CD14-positive monocyte (primary cell): Measurements from ENCODE around the gene GK. TPM values are rescaled to one million over a fixed set of nuclear protein-coding genes. Genes with fewer than 3 reads are reported as not detected.

Source experiments
- DNase-seq, 3 donors: peaks; one replicate each; pipeline ENCODE4 v3.0.0-alpha.2; 2011 to 2022
- H2AFZ ChIP-seq: 2 replicates; pipeline ENCODE4 v1.6.0; 2012; ENCODE audit warnings: mild to moderate bottlenecking, low read depth, low read length, inconsistent platforms; ENCODE audit not compliant: insufficient read depth, poor library complexity, severe bottlenecking
- H3K27ac ChIP-seq, 2 donors: 1 replicate in 1 of 2; 2 replicates in 1 of 2; pipeline ENCODE4 v1.5.1; 2012 to 2013; ENCODE audit warnings: low read length in 2 of 2, control low read depth in 1 of 2, inconsistent platforms in 1 of 2, low read depth in 1 of 2, mild to moderate bottlenecking in 1 of 2
- H3K27me3 ChIP-seq, 2 donors: one replicate each; pipeline versions ENCODE4 v1.6.0 to v1.6.1; 2011 to 2013; ENCODE audit warnings: low read length in 2 of 2; ENCODE audit not compliant: control insufficient read depth in 2 of 2, insufficient read depth in 2 of 2
- H3K36me3 ChIP-seq, 2 donors: replicated peaks in 1 of 2; 1 replicate in 1 of 2; 2 replicates in 1 of 2; pipeline versions ENCODE4 v1.5.1 to v1.6.1; 2012 to 2013; ENCODE audit warnings: low read length in 2 of 2, control low read depth in 1 of 2, inconsistent platforms in 1 of 2, mild to moderate bottlenecking in 1 of 2; ENCODE audit not compliant: insufficient read depth in 2 of 2, control insufficient read depth in 1 of 2
- H3K4me1 ChIP-seq, 2 donors: 1 replicate in 1 of 2; 2 replicates in 1 of 2; pipeline versions ENCODE4 v1.5.1 to v1.6.1; 2012 to 2013; ENCODE audit warnings: low read length in 2 of 2, control low read depth in 1 of 2, inconsistent platforms in 1 of 2, mild to moderate bottlenecking in 1 of 2, moderate library complexity in 1 of 2; ENCODE audit not compliant: insufficient read depth in 2 of 2, control insufficient read depth in 1 of 2
- H3K4me2 ChIP-seq: replicated peaks from 2 replicates; pipeline ENCODE3; 2012; ENCODE audit warnings: low read length, moderate library complexity, mild to moderate bottlenecking; ENCODE audit not compliant: poor library complexity, severe bottlenecking; ENCODE audit errors: extremely low read depth
- H3K4me3 ChIP-seq, 3 experiments: fragments of 200-600 bp in 1 of 3; sonication (generic) in 1 of 3; replicated peaks in 1 of 3; 1 replicate in 2 of 3; 2 replicates in 1 of 3; pipeline ENCODE4 v1.5.1; 2011 to 2013; ENCODE audit warnings: low read length in 3 of 3, mild to moderate bottlenecking in 3 of 3, control low read depth in 2 of 3, low read depth in 2 of 3, inconsistent platforms in 1 of 3, moderate library complexity in 1 of 3
- H3K79me2 ChIP-seq: 2 replicates; pipeline ENCODE4 v1.6.0; 2012; ENCODE audit warnings: mild to moderate bottlenecking, control low read depth, inconsistent platforms, low read length, moderate library complexity; ENCODE audit not compliant: insufficient read depth
- H3K9ac ChIP-seq: 2 replicates; pipeline ENCODE4 v1.6.0; 2017; ENCODE audit warnings: low read length, mild to moderate bottlenecking; ENCODE audit not compliant: insufficient read depth, poor library complexity, severe bottlenecking
- H3K9me3 ChIP-seq, 2 donors: replicated peaks in 1 of 2; 1 replicate in 1 of 2; 2 replicates in 1 of 2; pipeline versions ENCODE4 v1.5.1 to v1.6.1; 2012 to 2013; ENCODE audit warnings: low read length in 2 of 2, control low read depth in 1 of 2; ENCODE audit not compliant: control insufficient read depth in 1 of 2, insufficient read depth in 1 of 2
- H4K20me1 ChIP-seq: 2 replicates; pipeline ENCODE4 v1.6.0; 2012; ENCODE audit warnings: mild to moderate bottlenecking, low read length, control low read depth, moderate library complexity; ENCODE audit not compliant: insufficient read depth
- H3K27ac Mint-ChIP-seq, 7 donors: one replicate each; pipeline ENCODE4 v1.8.0; 2020; ENCODE audit warnings: mild to moderate bottlenecking in 7 of 7, mixed read lengths in 7 of 7, moderate library complexity in 6 of 7, inconsistent platforms in 2 of 7
- H3K27me3 Mint-ChIP-seq, 3 donors: one replicate each; pipeline ENCODE4 v1.8.0; 2021 to 2022; ENCODE audit warnings: low read depth in 3 of 3, mild to moderate bottlenecking in 3 of 3, mixed read lengths in 3 of 3, moderate library complexity in 3 of 3, inconsistent platforms in 1 of 3
- H3K36me3 Mint-ChIP-seq, 2 donors: one replicate each; pipeline ENCODE4 v1.8.0; 2020; ENCODE audit warnings: mixed read lengths in 2 of 2, inconsistent platforms in 1 of 2, mild to moderate bottlenecking in 1 of 2
- H3K4me1 Mint-ChIP-seq: one replicate; pipeline ENCODE4 v1.8.0; 2020; ENCODE audit warnings: mild to moderate bottlenecking, mixed read lengths
- H3K4me3 Mint-ChIP-seq, 2 donors: one replicate each; pipeline ENCODE4 v1.8.0; 2020; ENCODE audit warnings: mild to moderate bottlenecking in 2 of 2, mixed read lengths in 2 of 2, moderate library complexity in 1 of 2
- H3K9me3 Mint-ChIP-seq, 7 donors: one replicate each; pipeline ENCODE4 v1.8.0; 2020 to 2022; ENCODE audit warnings: mixed read lengths in 7 of 7, mild to moderate bottlenecking in 6 of 7, moderate library complexity in 6 of 7, inconsistent platforms in 2 of 7
- CTCF ChIP-seq: fragments of 200-600 bp; IDR thresholded peaks from one replicate; pipeline ENCODE4 v1.8.0; 2022; ENCODE audit warnings: antibody characterized with exemption, mild to moderate bottlenecking
- WGBS: methylation state at CpG from one replicate; pipeline ENCODE4 v1.1.5; 2013; ENCODE audit warnings: missing lambda C conversion rate; ENCODE audit not compliant: insufficient coverage; 5-methylcytosine and 5-hydroxymethylcytosine counted together
- intact Hi-C, 2 donors: fragments of 100-400 bp; cut with micrococcal nuclease; formaldehyde crosslinking; loops; one replicate each; pipeline versions ENCODE4 v1.15.0 to v1.15.1; 2023
- polyA plus RNA-seq, 3 donors: library from polyadenylated mRNA; depleted of rRNA in 1 of 3; unstranded in 2 of 3; stranded (reverse) in 1 of 3; fragments of 300-500 nt in 2 of 3; fragments of >200 nt in 1 of 3; fragmentation: Illumina TruSeq in 2 of 3; gene quantifications; 1 replicate in 2 of 3; 2 replicates in 1 of 3; pipeline ENCODE4 v1.2.3, GENCODE V29; 2012 to 2021
- small RNA-seq: library from RNA; depleted of rRNA; stranded (forward); fragments of <200 nt; gene quantifications from one replicate; pipeline ENCODE3, GENCODE V24; 2012; ENCODE audit warnings: low read depth; ENCODE audit not compliant: insufficient read length

GK gene
- polyA plus RNA-seq, 3 donors: 21.2 to 51.9 (median 41.0) TPM

DNA sequence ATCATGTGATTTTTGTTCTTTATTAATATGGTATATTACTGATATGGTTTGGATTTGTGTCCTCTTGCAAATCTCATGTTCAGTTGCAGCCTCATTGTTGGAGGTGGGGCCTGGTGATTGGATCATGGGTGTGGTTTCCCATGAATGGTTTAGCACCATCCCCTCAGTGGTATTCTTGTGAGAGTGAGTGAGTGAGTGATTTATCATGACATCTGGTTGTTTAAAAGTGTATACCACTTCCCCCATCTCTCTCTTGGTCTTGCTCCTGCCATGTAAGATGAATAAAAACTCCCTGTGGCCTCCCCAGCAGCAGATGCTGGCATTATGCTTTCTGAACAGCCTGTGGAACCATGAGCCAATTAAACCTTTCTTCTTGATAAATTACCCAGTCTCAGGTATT is 124.4 kb downstream of the GK start:
- Mint-ChIP-seq H3K9me3 (peaks cover 0 to 3% (median 0%) of the 10 kb centered on the region in 7 donors), H3K27me3 (peaks cover 0 to 15% (median 6%) of the 10 kb centered on the region in 3 donors), H3K36me3 (no peaks in the 10 kb centered on the region), H3K27ac (no peak overlapping the region), H3K4me1 (no peaks in the 10 kb centered on the region), H3K4me3 (no peak overlapping the region)
- DNase-seq: no peak
- Histone ChIP-seq H3K9ac (no peak overlapping the region), H3K4me2 (no peak overlapping the region), H3K36me3 (no peaks in the 10 kb centered on the region), H3K9me3 (no peaks in the 10 kb centered on the region), H3K27me3 (no peaks in the 10 kb centered on the region), H3K4me1 (no peaks in the 10 kb centered on the region), H2AFZ (no peak overlapping the region), H3K79me2 (no peaks in the 10 kb centered on the region), H4K20me1 (no peaks in the 10 kb centered on the region), H3K4me3 (no peak overlapping the region), H3K27ac (no peak overlapping the region)
- TF ChIP-seq CTCF: no peak
- intact Hi-C loops: no loop called here

GRCh38 chrX:30779453-30780030 is 126.3 kb downstream of the GK start:
- Histone ChIP-seq H3K4me1 (no peaks in the 10 kb centered on the region), H3K4me2 (no peak overlapping the region), H3K27ac (no peak overlapping the region), H3K4me3 (no peak overlapping the region), H2AFZ (no peak overlapping the region), H3K9ac (no peak overlapping the region), H4K20me1 (no peaks in the 10 kb centered on the region), H3K79me2 (no peaks in the 10 kb centered on the region), H3K27me3 (no peaks in the 10 kb centered on the region), H3K9me3 (no peaks in the 10 kb centered on the region), H3K36me3 (no peaks in the 10 kb centered on the region)
- H3K27ac Mint-ChIP-seq: no peak overlapping the region
- intact Hi-C loops: no loop called here
- no peak for DNase-seq
- H3K36me3 Mint-ChIP-seq: no peaks in the 10 kb centered on the region
- no peak overlapping the region for H3K4me3 Mint-ChIP-seq
- H3K9me3 Mint-ChIP-seq: peaks cover 0 to 3% (median 0%) of the 10 kb centered on the region in 7 donors
- WGBS: 100% methylated on average over 5 of the region's 19 CpGs
- H3K4me1 Mint-ChIP-seq: no peaks in the 10 kb centered on the region
- H3K27me3 Mint-ChIP-seq: peaks cover 0 to 21% (median 5%) of the 10 kb centered on the region in 3 donors
- no peak for TF ChIP-seq CTCF

Small RNAs within 50 kb of the gene (small RNA-seq; reads per million reads assigned to genes)
- gene CKS1BP6: not detected

Other genes with a start within 250 kb of the GK start
- gene TASL, start 75.7 kb upstream of the GK start, polyA plus RNA-seq: 10 to 100 TPM; 22.2 to 34.4 (median 28.7) TPM
- gene TAB3, start 235.8 kb downstream of the GK start, polyA plus RNA-seq: 10 to 100 TPM in 1 of 3 donors, 1 to 10 TPM in 2; 4.4 to 11.8 (median 5.4) TPM